HTR-8/SVneo (cell line): ENCODE data around the gene BRI3BP.
"Not testable (repeated sequence)": the region's sequence is repeated elsewhere in the genome, so short reads cannot be mapped to it uniquely, and the experiment has no call there.

Experiments
- DNase-seq: peaks from one replicate; pipeline ENCODE4 v3.0.0; 2011; ENCODE audit warnings: low spot score, mixed read lengths; ENCODE audit not compliant: insufficient read length
- FAIRE-seq: peaks from 2 replicates; lab custom pipeline; 2011; peaks lifted over from hg19 to GRCh38; lab: Jason Lieb, UNC

The BRI3BP gene

DNA sequence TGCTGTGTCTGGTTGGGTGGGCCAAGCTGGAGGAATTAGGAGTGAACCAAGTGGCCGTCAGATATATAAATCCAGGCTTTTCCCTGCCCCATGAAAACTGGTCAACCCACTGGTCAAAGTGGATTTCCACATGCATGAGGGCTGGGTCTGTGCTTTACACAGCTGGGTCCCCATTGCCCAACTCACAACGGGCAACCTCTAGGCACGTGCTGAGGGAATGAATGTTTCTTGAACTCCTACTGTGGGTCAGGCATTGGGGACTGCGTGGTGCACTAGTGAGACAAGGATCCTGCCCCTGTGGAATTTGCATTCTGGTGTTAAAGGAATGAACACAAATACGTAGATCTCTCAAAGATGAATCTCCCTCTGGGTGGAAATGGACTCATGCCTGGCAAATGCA, 64.3 kb downstream of the BRI3BP start:
- DNase-seq (no peak), FAIRE-seq (no peak)

DNA sequence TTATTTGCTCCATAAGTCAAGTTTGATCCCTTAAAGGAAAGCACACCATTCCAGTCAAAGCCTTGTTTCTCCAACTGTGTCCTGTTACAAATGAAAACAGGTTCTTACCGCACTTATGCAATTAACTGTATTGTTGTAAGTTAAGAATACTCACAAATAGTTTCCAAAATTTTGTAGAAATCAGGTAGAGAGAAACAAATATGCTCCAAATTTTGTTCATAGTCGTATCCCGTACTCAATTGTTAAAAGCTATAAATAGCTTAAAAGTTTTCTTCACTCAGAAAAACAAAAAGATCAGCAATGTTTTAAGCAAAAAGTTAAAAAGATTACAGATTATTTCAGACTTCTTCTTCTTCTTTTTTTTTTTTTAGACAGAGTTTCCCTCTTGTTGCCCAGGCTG, 67.8 kb downstream of the BRI3BP start:
- no peak for FAIRE-seq

DNA sequence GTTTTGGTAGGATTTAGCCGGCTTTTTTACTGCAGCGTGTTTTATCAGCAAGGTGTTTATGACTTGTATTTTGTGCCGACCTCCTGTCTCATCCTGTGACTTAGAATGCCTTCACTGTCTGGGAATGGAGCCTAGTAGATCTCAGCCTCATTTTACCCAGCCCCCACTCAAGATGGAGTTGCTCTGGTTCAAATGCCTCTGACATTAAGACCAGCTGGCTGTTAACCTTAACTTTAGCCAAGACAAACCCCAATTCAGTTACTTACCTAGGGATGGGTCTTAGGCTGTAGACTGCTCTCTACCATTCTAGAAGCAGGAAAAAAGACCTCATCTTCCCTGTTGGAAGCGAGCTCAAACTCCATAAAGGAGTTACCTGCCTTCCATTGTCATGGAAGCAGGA, 70.1 kb downstream of the BRI3BP start:
- FAIRE-seq, DNase-seq: not testable (repeated sequence)

More for the DNA sequence above, 67.8 kb downstream of the BRI3BP start:
- no peak for DNase-seq

DNA sequence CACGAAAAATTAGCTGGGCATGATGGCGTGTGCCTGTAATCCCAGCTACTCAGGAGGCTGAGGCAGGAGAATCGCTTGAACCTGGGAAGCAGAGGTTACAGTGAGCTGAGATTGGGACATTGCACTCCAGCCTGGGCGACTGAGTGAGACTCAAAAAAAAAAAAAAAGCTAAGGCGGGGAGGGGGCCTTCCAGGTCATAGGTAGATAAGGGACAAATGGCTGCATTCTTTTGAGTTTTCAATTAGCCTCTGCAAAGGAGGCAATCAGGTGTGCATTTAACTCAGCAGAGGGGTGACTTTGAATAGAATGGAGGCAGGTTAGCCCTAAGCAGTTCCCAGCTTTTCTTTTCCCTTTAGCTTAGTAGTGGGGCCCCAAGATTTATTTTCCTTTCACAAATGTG, 71.0 kb downstream of the BRI3BP start:
- DNase-seq (no peak), FAIRE-seq (no peak)

DNA sequence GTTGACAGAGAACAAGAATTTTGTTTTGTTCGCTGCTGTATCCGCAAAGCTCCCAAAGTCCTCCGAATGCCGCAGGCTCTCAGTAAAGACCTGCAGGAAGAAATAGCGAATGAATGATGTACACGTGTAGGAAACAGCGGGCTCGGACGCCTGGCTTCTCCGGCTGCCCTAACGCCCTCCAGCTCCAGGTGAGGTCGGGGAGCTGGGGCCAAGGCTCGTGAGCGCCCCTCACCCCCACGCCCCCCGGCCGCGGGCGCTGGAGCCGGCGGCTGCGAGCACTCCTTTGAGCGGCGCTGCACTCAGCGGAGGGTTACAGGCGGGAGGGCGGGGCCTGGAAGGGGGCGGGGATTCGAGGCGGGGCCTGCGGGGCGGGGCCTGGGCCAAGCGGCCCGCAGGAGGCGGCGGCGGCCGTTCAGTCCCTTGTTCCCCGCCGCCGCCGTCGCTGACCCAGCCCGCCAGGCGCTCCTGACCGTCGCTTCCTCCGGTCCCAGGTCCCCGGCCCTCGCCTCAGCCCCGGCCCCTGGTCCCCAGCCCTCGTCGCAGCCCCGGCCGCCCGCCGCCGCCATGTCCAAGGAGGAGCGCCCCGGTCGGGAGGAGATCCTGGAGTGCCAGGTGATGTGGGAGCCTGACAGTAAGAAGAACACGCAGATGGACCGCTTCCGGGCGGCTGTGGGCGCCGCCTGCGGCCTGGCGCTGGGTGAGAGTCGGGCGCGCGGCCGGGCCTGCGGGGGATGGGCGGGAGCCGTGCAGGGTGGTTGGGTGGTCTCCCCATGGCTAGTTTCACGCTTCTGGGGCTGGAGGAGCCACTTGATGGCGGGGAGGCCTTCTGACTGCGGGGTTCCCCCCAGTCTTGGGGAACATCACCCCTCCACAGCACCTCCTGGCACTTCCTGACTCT, 71.8 kb downstream of the BRI3BP start, which contains the start of gene AACS:
TSS of gene AACS (plus strand) at position 415 of the 898 bp plus-strand sequence. CDS start at position 565, 150 bp downstream.
- FAIRE-seq (no peak), DNase-seq (peak; percentile 86)

DNA sequence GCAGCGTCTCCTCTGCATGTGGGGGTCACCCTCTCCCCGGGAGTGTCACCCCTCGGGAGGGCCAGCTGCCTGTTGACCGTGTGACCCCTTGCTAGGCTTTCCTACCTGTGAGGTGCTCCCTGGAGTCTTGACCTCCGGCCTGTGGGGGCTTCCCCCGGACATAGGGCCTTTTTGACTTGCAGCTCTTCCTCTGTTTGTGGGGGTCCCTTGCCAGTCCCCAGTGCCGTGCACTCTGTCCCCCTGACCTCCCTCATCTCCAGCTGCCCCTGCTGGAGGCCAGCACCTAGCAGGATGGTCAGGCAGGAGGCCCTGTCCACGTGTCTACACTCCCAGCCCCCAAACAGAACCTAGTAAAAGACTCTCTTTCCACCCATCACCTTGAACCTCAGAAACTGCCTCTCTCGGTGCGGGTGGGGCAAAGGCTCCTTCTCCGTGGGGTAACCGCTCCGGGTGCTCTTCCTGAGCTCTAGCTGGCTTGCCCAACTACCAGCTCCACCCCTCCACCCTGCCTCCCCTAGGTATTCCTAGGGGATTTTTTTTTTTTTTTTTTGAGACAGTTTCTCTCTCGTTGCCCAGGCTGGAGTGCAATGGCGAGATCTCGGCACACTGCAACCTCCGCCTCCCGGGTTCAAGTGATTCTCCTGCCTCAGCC, 72.6 kb downstream of the BRI3BP start:
- DNase-seq (no peak), FAIRE-seq (no peak)

DNA sequence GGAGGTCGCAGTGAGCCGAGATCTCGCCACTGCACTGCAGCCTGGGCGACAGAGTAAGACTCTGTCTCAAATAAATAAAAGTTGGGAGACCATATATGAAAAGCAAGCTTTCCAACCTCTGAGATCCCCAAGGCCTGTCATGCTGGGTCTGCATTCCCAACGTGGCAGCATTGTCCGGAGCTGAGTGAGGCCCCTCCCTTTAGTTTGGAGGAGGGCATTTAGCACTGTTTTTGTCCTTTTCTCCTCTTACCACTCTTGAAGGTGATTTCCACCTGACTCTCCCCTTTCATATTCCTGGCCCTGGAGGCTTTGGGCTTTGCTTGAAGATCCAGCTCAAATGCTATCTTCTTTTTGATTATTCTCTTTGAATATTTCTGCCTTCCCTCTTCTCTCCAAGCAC, 74.9 kb downstream of the BRI3BP start:
- DNase-seq (no peak), FAIRE-seq (no peak)

DNA sequence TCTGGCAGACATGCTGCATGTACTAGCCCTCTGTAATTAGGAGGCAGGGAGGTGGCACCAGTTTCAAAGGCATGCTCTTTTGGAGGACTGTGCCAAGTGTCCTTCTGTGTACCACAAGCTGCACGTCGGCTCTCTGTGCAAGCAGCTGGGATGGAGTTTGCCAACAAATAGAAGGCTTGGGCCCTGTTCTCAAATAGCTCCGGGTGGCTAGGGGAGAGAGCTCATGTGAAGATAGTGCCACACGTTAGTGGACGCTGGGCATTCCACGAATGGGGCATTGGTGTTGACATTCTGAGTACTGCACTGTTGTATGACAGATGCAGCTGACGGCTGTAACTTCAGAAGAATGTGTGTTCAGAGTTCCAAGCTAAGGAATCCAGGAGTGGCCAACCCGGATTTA, 76.2 kb downstream of the BRI3BP start:
- FAIRE-seq (no peak), DNase-seq (no peak)

DNA sequence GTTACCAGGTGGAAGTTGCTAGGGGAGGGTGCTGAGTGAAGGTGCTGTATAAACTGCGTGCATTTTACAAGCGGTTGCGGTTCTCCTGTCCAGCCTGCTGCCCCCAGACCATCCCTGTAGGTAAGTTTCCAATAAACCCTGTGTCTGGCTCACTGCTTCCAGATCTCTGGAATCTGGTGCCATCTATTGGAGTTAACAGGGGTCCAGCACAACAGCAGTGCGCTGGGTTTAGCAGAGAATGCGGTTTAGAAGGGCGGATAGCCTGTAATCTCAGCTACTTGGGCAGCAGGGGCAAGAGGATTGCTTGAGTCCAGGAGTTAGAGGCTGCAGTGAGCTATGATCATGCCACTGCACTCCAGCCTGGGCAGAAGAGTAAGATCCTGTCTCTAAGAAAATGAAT, 76.7 kb downstream of the BRI3BP start:
- DNase-seq (no peak), FAIRE-seq (no peak)

DNA sequence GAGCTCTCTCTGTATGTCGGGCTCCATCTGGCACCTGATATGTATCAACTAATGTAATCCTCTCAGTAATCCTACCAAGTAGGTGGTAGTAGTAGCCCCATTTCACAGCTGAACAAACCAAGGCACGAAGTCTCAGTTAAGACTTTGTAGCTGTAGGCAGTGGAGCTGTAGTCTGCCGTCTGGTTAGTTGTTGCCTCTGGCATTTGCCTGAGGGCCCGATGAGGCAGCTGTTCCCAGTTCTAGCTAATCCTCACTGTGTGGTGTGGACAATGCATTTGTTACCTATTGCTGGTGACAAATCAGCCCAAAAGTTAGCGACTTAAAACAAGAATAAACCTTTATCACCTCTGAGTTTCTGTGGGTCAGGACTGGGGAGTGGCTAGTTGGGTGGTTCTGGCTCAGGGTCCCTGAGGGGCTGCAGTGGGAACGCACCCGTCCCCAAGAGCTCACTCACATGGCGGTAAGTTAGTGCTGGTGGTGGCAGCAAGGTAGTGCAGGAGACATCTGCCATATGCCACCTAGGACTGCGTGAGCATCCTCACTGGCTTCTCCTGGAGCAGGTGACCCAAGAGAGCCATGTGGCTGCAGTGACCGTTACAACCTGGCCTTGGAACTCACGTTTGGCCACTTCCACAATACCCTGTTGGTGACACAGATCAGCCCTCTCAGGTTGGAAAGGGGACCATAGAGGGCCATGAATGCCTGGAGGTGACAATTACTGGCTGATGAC, 77.4 kb downstream of the BRI3BP start:
- DNase-seq (no peak), FAIRE-seq (no peak)

DNA sequence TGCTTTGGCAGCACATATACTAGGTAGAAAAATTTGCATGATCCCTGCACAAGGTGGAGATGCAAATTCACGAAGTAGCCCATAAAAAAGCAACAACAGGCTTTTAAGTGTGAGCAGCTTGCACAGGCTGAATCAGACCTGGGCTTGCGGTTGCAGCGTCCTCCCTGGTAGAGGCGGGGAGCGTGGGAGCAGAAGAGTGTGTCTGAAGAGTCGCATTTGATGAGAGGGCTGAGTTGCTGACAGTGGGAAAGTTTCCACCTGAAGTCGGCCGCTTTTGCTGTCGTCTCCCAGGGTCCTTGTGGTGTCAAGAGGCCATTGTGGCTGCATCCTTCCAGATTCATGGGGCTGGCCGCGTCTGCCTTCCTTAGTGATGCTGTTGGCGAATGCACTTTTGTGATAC, 78.0 kb downstream of the BRI3BP start:
- DNase-seq (no peak), FAIRE-seq (no peak)

DNA sequence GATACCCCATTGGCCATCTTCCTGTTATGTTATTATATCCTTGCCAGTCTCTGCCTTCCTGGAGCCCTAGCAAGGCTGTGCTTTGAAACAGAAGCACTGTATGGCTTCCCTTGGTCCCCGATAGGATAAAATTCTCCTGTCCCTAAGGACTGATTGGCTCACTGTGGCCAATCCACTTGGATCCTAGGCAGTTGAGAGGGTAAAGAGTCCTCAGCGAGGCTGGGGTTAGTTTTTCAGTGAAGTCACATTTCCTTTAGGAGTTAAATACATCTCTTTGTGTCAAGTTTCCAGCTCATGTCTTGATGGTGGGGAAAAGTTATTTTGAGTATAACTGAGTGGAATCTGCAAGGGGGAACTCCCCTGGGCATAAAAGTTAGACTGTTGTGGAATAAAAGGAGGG, 79.1 kb downstream of the BRI3BP start:
- DNase-seq = no peak
- no peak for FAIRE-seq

DNA sequence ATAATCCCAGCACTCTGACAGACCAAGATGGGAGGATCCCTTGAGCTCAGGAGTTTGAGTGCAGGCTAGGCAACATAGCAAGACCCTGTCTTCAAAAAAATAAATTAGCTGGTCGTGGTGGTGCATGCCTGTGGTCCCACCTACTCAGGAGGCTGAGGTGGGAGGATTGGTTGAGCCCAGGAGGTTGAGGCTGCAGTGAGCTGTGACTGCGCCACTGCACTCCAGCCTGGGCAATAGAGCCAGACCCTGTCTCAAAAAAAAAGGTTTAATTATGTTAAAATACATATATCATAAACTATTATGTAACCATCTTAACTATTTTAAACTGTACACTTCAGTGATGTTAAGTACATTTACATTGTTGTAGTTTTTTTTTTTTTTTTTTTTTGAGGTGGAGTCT, 80.8 kb downstream of the BRI3BP start:
- FAIRE-seq, DNase-seq: not testable (repeated sequence)

DNA sequence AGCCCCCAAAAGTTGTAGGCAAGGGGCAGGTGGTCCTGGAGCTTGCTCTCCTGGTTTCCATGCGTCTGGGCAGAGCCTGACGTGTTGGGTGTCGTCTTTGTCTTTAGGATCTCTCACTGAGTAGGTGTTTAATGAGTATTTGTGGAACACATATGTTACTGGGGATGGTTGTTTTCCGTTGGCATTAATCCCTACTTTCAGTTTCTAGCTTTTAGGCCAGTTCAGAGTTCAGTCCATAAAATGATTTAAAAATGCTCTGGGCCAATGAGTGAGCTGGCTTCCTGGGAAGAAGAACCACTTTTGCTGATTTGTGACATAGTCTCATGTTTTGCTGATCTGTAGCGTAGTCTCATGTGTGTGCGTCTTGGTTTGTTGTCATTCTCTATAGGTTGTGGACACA, 82.7 kb downstream of the BRI3BP start:
- no peak for DNase-seq
- FAIRE-seq = no peak

DNA sequence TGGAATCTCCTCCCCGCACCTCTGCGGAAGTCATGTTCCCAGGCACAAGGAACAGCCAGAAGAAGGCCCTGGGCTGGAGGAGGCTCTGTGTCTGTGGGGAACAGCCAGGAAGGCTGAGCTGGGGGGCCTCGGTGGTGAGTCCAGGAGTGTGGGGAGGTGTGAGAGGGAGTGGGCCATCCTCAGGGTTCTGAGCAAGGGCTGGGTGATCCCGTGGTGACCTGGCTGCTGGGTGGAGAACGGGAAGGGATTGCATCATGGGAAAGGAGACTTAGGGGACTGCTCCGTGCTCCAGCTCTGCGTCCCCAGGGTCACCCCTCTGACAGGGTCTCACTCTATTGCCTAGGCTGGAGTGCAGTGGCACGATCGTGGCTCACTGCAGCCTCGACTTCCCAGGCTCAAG, 85.6 kb downstream of the BRI3BP start:
- DNase-seq = no peak
- no peak for FAIRE-seq

DNA sequence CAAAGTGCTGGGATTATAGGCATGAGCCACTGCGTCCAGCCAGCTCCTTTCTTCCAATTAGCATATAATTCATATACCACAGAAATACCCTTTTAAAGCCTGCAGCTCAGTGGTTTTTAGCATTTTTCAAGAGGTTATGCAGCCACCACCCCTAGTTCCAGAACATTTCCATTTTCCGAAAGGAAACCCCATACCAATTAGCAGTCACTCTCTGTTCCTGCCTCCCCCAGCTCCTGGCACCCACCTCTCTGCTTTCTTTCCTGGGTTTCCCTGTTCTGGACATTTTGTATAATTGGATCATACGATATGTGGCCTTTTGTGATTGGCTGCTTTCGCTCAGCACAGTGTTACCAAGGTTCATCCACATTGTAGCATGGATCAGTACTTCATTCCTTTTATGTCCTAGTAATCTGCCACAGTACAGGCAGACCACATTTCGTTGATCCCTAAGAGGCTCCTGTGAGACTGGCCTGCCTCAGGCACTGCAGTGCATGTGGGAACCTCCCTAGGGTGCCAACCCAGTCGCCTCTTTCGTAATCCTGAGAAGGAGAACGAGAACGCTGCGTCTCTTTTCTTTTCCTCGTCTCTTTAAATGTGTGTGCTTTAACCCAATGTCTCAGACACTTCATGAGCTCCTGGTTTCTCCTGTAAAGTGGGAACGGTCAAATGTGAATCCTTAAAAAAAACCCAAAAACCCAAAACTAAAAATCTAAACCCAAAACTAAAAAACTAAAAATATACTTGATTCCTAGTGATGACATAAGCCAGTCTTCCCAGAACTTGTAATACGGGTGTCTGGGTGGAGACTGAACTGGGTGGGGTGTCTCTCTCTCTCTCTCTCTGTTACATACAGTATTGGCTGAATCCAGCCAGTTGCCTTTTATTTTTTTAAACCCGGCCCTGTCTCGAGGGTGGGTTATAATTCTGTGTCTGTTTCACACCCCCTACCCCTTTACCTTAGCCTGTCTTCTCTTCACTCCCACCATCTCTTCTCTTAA, 86.5 kb downstream of the BRI3BP start:
- FAIRE-seq (no peak), DNase-seq (no peak)
